Small intestine (tissue), 7 donors: ENCODE measurements around the gene PITPNC1. TPM values are rescaled to one million over a fixed set of nuclear protein-coding genes. Genes with fewer than 3 reads are reported as not detected.
A peak's percentile ranks its signal among the peaks of the same experiment; 100 is the strongest.

Experiments
- DNase-seq, 2 donors: peaks; one replicate each; pipeline versions ENCODE4 v3.0.0 to v3.0.0-alpha.2; 2013
- FAIRE-seq: peaks from 2 replicates; lab custom pipeline; 2012; peaks lifted over from hg19 to GRCh38; lab: Jason Lieb, UNC
- H3K27ac ChIP-seq, 3 donors: one replicate each; pipeline ENCODE4 v1.5.1; 2013; ENCODE audit warnings: low read length in 2 of 3, mild to moderate bottlenecking in 2 of 3, control low read depth in 1 of 3, inconsistent platforms in 1 of 3, low read depth in 1 of 3, moderate library complexity in 1 of 3
- H3K27me3 ChIP-seq, 3 donors: one replicate each; pipeline ENCODE4 v1.6.1; 2013; ENCODE audit warnings: low read length in 3 of 3, inconsistent platforms in 1 of 3; ENCODE audit not compliant: control insufficient read depth in 3 of 3, insufficient read depth in 3 of 3
- H3K36me3 ChIP-seq, 3 donors: one replicate each; pipeline ENCODE4 v1.6.1; 2013; ENCODE audit warnings: low read length in 3 of 3, inconsistent platforms in 1 of 3, low read depth in 1 of 3, mild to moderate bottlenecking in 1 of 3, moderate library complexity in 1 of 3; ENCODE audit not compliant: control insufficient read depth in 3 of 3, insufficient read depth in 2 of 3
- H3K4me1 ChIP-seq, 3 donors: one replicate each; pipeline ENCODE4 v1.6.1; 2013; ENCODE audit warnings: low read length in 2 of 3, inconsistent platforms in 1 of 3, low read depth in 1 of 3, mild to moderate bottlenecking in 1 of 3, moderate library complexity in 1 of 3; ENCODE audit not compliant: control insufficient read depth in 3 of 3, insufficient read depth in 2 of 3
- H3K4me3 ChIP-seq, 3 donors: one replicate each; pipeline ENCODE4 v1.5.1; 2013; ENCODE audit warnings: low read length in 3 of 3, control low read depth in 1 of 3, inconsistent platforms in 1 of 3, low read depth in 1 of 3, mild to moderate bottlenecking in 1 of 3, moderate library complexity in 1 of 3
- H3K9me3 ChIP-seq, 2 donors: one replicate each; pipeline ENCODE4 v1.6.1; 2013; ENCODE audit warnings: low read depth in 1 of 2, low read length in 1 of 2; ENCODE audit not compliant: control insufficient read depth in 2 of 2, insufficient read depth in 1 of 2
- WGBS, 3 donors: extraction: QIAGEN DNeasy Blood & Tissue Kit; methylation state at CpG; one replicate each; pipeline ENCODE4 v1.1.7; 2013; 5-methylcytosine and 5-hydroxymethylcytosine counted together
- polyA plus RNA-seq, 4 donors: library from polyadenylated mRNA; stranded (reverse) in 3 of 4; unstranded in 1 of 4; fragments of 200-250 nt in 3 of 4; fragments of 120-200 nt in 1 of 4; gene quantifications; one replicate each; pipeline versions ENCODE4 v1.2.1 to v1.2.3, GENCODE V29; 2013
- donor health status: healthy with polysubstance abuse.
- donor health status: control.
- donor health status: control.
- donor health status: Bipolar disorder and iron deficiency.
- donor health status: healthy.

The PITPNC1 gene
- polyA plus RNA-seq, 4 donors, result 0.67 to 11.7 (median 3.4) TPM

DNA sequence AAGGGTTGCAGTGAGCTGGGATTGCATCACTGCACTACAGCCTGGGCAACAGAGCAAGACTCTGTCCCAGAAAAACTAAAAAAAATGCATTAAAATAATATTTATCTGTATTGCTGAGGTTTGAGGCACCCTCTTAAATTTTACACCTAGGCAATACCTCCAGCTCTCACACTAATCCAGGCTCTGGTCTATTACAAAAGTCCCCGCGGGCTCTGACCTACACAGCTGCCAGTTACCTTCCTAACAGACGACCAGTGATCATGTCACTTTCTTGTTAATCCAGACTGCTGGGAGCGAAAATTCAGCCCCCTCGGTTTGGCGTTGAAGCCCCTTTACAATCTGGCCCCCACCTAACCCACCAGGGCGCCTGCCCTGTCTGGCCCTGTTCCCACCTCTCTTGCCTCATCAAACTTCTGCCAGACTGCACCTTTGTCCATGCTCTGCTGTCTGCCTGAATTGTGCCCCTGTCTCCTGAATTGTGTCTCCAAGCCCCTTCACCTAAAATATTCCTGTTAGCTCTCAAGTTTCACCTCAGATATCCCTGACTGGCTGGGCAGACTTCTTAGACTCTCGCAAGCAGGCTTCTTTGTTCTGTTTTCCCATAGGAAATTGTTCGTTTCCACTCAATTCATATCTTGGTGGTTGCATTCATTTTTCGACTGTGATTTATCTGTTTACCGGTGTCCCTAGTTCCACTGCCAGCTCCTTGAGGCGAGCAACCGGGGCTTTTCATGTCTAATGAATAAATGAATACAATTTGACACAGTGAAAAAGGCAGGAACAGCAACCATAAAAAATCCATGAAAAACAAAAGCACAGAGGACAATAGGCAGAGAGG, 65.9 kb downstream of the PITPNC1 start:
- H3K27ac ChIP-seq, result peak overlapping the region in 1 of 3 donors; percentile 57
- H3K4me1 ChIP-seq, result peaks cover 0 to 9% (median 0%) of the 10 kb centered on the region in 3 donors
- DNase-seq, result no peak
- no peaks in the 10 kb centered on the region for H3K9me3 ChIP-seq
- no peaks in the 10 kb centered on the region for H3K36me3 ChIP-seq
- H3K4me3 ChIP-seq, result no peak overlapping the region
- WGBS, 3 donors, result 78 to 84% (median 79%) methylated on average over 13 of the region's 13 CpGs
- peaks cover 0 to 2% (median 0%) of the 10 kb centered on the region in 3 donors for H3K27me3 ChIP-seq
- no peak for FAIRE-seq

- H3K36me3 ChIP-seq, result no peaks in the 10 kb centered on the region
- peak overlapping the region in 1 of 3 donors; percentile 77 for H3K27ac ChIP-seq
- 72 to 86% (median 84%) methylated on average over 6 of the region's 6 CpGs for WGBS, 3 donors
- no peaks in the 10 kb centered on the region for H3K9me3 ChIP-seq
- H3K4me3 ChIP-seq, result no peak overlapping the region
- DNase-seq (no peak), FAIRE-seq (no peak)
- peaks cover 0 to 2% (median 0%) of the 10 kb centered on the region in 3 donors for H3K27me3 ChIP-seq
- H3K4me1 ChIP-seq, result peaks cover 0 to 11% (median 0%) of the 10 kb centered on the region in 3 donors
Measured at GRCh38 chr17:67443931-67444595, 67.0 kb downstream of the PITPNC1 start.

DNA sequence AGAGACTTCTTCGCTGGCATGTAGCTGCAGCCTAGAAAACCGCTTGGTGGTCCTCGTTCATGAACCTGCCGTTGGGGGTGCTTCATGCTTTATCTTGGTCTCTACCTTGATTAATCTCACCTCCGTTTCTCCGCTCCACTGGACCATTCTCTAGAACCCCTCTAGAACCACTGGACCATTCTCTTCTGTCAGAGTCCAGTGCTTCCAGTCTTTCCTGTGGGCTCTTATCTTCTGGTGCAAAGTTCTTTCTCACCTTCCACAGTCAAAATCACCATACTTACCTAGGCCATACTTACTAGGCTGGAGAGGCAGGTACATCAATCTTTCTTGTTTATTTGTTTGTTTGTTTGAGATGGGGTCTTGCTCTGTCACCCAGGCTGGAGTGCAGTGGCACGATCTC, 71.4 kb downstream of the PITPNC1 start:
- no peak for FAIRE-seq
- H3K4me3 ChIP-seq, result no peak overlapping the region
- no peaks in the 10 kb centered on the region for H3K36me3 ChIP-seq
- H3K4me1 ChIP-seq, result peaks cover 0 to 5% (median 0%) of the 10 kb centered on the region in 3 donors
- WGBS, 3 donors, result 87 to 92% (median 88%) methylated on average over 7 of the region's 7 CpGs
- H3K9me3 ChIP-seq, result no peaks in the 10 kb centered on the region
- H3K27me3 ChIP-seq, result no peaks in the 10 kb centered on the region
- H3K27ac ChIP-seq, result no peak overlapping the region
- peak in 1 of 2 donors; percentile 31 for DNase-seq

- Histone ChIP-seq H3K4me3 (no peak overlapping the region), H3K36me3 (no peaks in the 10 kb centered on the region), H3K4me1 (peaks cover 0 to 5% (median 0%) of the 10 kb centered on the region in 3 donors), H3K27me3 (no peaks in the 10 kb centered on the region), H3K9me3 (no peaks in the 10 kb centered on the region), H3K27ac (peak overlapping the region in 1 of 3 donors; percentile 50)
- FAIRE-seq (no peak), DNase-seq (no peak)
- 71 to 73% (median 71%) methylated on average over 6 of the region's 6 CpGs for WGBS, 3 donors
Measured at GRCh38 chr17:67449065-67449464, 72.0 kb downstream of the PITPNC1 start.

GRCh38 chr17:67449845-67450755, 73.0 kb downstream of the PITPNC1 start:
- Histone ChIP-seq H3K27ac (peak overlapping the region in 2 of 3 donors; percentile 46 to 52), H3K36me3 (no peaks in the 10 kb centered on the region), H3K4me3 (no peak overlapping the region), H3K9me3 (no peaks in the 10 kb centered on the region), H3K27me3 (no peaks in the 10 kb centered on the region), H3K4me1 (peaks cover 0 to 5% (median 0%) of the 10 kb centered on the region in 3 donors)
- WGBS, 3 donors, result 80 to 91% (median 86%) methylated on average over 16 of the region's 16 CpGs
- no peak for FAIRE-seq
- DNase-seq, result no peak

- H3K4me1 ChIP-seq, result peaks cover 0 to 5% (median 0%) of the 10 kb centered on the region in 3 donors
- no peaks in the 10 kb centered on the region for H3K27me3 ChIP-seq
- DNase-seq (peak in 1 of 2 donors; percentile 66), FAIRE-seq (no peak)
- H3K27ac ChIP-seq, result peak overlapping the region in 2 of 3 donors; percentile 44 to 91
- H3K9me3 ChIP-seq, result peaks cover 0 to 3% of the 10 kb centered on the region in 2 donors
- no peaks in the 10 kb centered on the region for H3K36me3 ChIP-seq
- H3K4me3 ChIP-seq, result no peak overlapping the region
- WGBS, 3 donors, result 63 to 76% (median 75%) methylated on average over 10 of the region's 10 CpGs
Measured at GRCh38 chr17:67452681-67453554, 75.8 kb downstream of the PITPNC1 start.

DNA sequence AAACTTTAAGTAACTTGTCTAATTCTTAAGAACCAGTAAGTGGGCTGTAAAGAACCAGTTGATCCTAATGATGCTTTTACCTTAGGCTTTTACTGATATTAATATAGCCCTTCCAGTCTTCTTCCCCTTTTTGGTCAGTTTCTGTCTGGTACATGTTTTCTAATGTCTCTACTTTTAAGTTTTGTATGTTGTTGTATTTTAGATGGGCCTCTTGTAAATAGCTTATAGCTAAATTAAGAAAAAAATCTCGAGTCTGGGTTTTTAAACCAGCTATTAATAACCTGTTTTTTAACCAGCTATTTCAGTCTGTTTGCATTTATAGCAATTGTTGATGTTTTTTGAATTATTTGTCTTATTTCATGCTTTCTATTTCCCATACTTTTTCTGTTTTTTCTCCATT, 79.0 kb downstream of the PITPNC1 start:
- Histone ChIP-seq H3K27ac (no peak overlapping the region), H3K4me3 (no peak overlapping the region), H3K27me3 (peaks cover 0 to 3% (median 0%) of the 10 kb centered on the region in 3 donors), H3K4me1 (peaks cover 0 to 3% (median 0%) of the 10 kb centered on the region in 3 donors), H3K9me3 (peaks cover 0 to 6% of the 10 kb centered on the region in 2 donors), H3K36me3 (no peaks in the 10 kb centered on the region)
- WGBS, 3 donors, result 39 to 69% (median 63%) methylated on average over 1 of the region's 1 CpG
- no peak for DNase-seq
- no peak for FAIRE-seq
